T-helper 22 cell (primary cell): ENCODE results near the gene SPAAR.
A peak's percentile ranks its signal among the peaks of the same experiment; 100 is the strongest.

ENCODE experiments used
- DNase-seq: peaks from one replicate; pipeline ENCODE4 v3.0.0-alpha.2; 2020; ENCODE audit warnings: low read depth

The SPAAR gene

DNA sequence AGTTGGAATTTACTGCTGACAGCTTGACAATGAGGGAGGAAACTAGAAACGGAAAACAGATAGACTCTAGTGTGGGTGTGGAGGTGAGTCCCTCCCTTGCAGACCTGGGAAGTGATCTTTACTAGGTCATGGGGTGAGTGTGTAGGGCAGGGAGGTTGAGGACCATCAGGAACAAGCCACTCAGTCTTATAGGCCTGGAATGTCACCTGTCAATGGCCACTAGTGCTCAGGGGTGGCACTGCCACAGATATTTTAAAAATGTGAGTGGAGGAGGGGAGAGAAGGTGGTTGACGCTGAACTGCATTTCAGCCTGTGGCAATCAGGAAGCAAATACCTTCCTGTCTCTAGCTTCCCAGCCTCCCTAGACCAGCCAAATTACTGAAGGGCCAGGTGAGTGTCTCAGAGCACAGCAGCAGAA is 39.6 kb downstream of the SPAAR start:
- no peak for DNase-seq

DNA sequence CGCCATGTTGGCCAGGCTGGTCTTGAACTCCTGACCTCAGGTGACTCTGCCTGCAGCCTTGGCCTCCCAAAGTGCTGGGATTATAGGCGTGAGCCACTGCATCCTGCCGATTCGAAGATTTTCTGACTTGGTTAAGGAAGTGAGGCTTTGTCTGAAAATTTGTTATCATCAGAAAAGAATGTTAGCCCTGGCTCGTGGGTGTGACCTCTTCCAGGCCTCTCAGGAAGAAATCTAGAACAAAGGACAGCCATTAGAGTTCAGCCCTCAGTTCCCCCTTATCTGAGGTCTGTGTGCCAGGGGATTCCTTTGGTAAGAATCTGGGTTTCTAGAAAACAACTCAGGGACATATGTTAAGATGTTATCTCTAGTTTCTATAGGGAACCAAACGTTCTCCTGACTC is 42.4 kb downstream of the SPAAR start:
- no peak for DNase-seq

DNA sequence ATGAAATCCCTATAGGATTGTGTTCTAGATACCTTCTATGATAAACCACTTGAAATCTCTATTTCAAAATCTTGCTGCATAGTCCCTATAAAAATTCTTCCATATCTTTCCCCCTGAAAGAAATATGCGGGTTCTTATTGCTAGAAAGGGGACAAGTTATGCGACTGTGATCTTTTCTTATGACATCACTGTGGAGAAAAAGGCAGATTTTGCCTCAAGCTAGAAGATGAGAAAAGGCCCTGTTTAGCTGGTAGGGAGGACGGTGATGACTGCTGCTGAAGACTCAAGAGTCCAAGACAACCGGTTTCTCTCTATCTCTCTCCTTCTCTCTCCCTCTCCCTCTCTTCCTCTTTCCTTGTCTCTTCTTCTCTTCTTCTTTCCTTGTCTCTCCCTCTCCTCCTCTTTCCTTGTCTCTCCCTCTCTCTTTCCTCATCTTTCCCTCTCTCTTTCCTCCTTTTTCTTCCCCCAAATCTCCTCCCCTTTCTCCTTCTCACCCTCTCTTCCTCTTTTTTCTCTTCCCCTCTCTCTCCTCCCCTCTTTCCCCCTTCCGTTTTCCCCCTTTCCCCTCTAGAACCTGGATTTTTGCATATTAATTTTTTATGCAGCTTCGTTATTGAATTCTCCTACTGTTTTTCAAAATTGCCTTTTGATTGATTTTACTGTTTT is 43.4 kb downstream of the SPAAR start:
- DNase-seq: no peak

DNA sequence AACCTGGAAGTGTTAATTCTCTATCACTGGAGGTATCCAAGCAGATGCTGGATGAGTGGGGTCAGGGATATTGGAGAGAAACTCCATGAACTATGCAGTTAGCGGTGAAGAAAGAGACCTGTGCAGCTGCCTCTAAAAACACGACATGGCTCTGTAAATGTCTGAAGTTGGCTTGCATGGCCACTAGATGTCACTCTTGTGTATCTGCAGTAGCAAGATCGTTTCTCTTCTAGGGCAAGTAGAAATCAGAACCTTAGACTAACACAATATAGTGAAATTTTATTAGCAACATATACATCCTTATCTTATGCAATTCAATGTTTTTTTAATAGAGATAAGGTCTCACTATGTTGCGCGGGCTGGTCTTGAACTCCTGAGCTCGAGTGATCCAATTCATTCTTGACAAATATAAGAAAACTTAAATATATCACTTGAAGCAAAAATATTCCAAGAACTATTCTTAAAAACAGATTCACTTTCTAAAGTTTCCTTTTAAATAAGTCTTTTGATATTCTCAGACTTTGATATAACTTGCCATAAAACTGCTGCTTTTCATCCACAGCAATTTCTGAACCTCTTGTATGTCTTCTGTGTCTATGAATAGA is 45.8 kb downstream of the SPAAR start:
- peak; percentile 14 for DNase-seq

DNA sequence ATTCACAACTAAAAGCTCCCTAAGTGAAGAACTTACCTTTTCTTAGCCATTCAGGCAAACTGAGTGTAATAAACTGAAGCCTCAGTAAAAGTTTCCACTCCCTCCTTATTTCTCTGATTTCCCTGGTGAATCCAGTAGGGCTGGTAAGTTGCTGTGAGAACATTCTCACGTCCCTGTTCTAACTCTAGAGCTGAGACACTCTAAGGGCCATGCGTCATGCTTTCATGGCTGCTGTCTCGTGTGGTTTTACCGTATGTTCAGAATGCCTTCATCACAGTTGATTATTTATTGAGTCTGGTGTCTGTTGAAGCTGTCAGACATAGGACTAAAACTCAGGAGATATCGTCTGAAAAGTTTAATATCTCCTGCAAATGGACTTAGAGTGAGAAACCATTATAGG is 47.4 kb downstream of the SPAAR start:
- no peak for DNase-seq

DNA sequence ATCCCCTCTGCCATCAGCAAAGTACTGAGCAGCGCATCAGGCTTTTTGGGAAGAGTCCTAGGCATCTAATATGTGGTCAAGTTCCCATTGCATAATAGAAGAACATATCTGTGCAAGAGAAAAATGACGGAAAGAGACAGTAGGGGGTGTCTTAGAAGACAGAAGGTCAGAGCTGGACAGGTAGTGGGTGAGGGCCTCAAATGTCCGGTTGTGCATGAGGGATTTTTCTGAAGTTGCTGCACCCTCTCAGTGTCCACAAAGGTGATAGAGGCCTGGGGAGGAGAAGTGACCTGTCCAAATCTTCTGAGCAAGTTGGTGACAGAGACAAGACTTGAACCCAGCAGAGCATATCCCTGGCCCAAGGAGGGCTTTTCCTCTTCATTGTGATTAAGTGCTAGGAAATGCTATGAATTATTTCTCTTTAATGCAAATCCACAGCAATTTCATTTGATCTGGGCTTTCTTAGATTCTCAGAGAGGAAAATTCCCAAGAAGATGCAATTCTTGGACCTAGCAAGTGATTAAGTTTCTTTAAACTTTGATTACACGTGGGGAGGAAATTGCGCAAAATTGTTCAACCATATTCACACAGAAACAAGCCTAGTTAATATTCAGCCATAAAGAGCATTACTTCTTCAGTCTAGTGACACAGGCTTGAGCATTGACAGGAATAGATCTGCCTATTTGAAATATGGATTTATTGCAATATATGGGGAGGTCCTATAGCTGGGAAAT is 49.0 kb downstream of the SPAAR start, which contains the start of gene OR2S2:
Gene OR2S2 (minus strand): TSS at position 51 of the 734 bp plus-strand sequence. CDS start 56 bp downstream, outside the sequence.
- no peak for DNase-seq

DNA sequence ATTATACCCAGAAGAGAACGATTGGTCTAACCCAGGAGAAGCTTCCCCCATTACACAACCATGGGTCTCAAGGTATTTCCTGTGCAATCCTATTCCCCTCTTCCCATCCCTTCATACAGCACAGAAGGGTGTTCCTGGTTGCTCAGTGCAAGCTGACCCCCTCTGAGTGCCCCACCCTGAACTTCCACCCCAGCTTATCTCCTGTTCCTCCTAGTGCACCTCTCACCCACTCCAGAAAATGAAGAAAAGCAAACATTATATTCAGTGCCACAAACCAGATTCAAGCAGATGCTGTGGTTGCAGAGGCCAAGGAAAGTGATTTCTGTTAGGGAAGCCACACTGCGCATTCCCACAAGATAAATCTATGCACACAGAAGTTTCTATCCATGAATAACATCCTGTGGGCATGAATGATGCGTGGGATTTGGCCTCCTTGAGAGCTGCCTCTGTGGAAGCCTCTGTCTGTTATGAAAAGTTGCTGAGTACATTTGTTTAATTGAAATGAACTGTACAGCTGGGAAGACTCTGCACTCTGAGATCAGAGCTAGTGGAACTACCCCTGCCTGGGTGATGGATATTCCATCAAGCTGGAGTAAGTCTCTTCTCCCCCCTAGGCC is 50.9 kb downstream of the SPAAR start:
- no peak for DNase-seq
